HG03196 (cell line): ENCODE data around the gene AREG.
"Not testable (repeated sequence)": the region's sequence is repeated elsewhere in the genome, so short reads cannot be mapped to it uniquely, and the experiment has no call there.

ENCODE experiments used
- ATAC-seq: cut with Tn5 transposase; IDR thresholded peaks from one replicate; pipeline ENCODE4 v1.9.1; 2021; ENCODE audit not compliant: unreplicated experiment

Gene AREG, protein sequence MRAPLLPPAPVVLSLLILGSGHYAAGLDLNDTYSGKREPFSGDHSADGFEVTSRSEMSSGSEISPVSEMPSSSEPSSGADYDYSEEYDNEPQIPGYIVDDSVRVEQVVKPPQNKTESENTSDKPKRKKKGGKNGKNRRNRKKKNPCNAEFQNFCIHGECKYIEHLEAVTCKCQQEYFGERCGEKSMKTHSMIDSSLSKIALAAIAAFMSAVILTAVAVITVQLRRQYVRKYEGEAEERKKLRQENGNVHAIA

DNA sequence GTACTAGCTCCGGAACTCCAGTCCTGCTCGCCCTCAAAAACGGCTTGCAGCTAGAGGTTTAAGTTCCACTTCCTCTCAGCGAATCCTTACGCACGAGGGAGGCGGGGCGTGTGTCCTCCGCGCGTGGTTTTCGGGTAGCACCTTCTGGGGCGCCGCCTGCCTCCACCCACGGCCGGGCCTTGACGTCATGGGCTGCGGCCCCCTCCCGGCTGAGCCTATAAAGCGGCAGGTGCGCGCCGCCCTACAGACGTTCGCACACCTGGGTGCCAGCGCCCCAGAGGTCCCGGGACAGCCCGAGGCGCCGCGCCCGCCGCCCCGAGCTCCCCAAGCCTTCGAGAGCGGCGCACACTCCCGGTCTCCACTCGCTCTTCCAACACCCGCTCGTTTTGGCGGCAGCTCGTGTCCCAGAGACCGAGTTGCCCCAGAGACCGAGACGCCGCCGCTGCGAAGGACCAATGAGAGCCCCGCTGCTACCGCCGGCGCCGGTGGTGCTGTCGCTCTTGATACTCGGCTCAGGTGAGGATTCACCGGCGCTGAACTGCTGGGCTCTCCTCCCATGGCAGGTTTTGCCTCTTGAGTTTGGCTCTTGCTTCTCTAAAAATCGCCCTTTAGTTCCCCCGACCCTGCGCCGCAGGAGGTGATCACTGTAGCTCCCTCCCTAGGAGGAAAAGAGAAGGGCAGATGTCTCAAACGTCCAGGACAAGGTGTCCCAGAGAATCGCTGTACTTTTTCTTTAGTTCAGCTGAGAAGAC, at the start of gene AREG:
Gene AREG, plus strand, starts transcription at position 246 of the 752 bp plus-strand sequence. Its CDS starts 210 bp downstream, at position 456.
- peak; percentile 88 for ATAC-seq

DNA sequence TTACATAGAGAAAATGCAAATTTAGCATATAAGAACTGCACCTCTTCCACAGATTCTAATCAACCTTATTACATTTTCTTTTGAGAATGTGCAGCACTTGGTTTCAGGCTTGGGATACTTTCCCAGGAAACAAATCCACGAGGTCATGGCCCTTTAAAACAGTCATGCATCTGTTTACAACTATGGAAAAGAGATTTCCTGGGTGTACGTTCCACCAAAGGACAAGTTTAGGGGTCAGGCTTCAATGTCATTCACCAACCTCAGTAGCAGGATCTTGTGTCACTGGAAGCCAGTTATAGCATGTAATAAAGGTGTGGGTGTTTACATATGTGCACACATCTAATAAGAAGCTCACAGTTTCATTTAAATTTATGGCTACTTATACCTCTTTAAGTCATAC, 49.3 kb upstream of the AREG start:
- no peak for ATAC-seq

DNA sequence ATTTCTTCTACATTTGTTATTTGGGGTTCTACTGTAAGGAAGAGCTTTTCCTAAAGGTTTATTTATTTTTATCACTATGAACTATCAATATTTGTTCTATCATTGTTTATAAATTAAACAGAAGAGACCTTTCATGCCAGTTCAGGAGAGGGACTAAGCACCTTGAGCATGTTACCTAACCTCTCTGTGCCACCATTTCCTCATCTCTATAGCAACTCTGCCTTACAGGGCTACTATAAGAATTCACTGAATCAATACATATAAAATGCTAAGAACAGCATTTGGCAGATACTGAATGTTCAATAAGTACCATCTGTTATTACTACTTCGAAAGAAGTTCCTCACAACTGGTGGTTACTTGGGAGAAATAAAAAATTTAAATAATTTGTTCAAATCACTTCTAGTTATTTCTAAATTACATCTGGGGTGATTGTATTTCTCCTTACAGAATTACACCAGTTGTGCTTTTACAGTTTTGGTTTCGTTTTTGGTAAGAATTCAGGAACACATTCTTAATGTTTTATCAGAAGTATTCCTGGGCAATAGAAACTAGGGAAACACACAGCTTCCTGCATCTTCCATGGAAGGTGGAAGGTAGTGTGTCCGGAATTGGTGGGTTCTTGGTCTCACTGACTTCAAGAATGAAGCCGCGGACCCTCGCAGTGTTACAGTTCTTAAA, 47.0 kb upstream of the AREG start:
- ATAC-seq = no peak

DNA sequence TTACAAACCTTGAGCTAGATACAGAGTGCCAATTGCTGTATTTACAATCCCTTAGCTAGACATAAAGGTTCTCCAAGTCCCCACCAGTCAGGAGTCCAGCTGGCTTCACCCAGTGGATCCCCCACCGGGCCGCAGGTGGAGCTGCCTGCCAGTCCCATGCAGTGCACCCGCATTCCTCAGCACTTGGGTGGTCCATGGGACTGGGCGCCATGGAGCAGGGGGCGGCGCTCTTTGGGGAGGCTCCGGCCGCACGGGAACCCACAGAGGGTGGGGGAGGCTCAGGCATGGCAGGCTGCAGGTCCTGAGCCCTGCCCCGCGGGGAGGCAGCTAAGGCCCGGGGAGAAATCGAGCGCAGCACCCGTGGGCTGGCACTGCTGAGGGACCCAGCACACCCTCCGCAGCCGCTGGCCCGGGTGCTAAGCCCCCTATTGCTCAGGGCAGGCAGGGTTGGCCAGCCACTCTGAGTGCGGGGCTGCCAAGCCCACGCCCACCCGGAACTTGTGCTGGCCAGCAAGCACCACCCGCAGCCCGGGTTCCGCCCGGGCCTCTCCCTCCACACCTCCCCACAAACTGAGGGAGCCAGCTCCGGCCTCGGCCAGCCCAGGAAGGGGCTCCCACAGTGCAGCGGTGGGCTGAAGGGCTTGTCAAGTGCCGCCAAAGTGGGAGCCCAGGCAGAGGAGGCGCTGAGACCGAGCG, 45.9 kb upstream of the AREG start:
- ATAC-seq = not testable (repeated sequence)

DNA sequence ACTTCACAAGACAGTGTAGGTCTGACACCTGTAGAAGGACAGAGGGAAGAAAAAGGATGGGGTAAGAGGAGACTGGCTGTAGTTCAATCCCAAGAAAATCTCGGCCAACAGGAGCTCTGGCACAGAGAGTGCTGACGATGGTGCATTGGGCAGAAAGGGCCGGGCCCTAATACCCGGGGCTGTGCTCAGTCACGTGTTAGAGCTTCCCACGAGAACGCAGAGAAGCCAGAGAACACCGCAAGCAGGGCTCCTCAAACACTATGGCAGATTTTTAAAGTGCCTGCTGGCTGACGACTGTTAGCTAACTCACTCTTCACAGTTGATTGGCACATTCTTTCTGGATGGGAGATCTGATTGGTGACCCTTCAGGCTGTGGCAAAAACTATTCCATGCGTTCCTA, 44.5 kb upstream of the AREG start:
- ATAC-seq = no peak

DNA sequence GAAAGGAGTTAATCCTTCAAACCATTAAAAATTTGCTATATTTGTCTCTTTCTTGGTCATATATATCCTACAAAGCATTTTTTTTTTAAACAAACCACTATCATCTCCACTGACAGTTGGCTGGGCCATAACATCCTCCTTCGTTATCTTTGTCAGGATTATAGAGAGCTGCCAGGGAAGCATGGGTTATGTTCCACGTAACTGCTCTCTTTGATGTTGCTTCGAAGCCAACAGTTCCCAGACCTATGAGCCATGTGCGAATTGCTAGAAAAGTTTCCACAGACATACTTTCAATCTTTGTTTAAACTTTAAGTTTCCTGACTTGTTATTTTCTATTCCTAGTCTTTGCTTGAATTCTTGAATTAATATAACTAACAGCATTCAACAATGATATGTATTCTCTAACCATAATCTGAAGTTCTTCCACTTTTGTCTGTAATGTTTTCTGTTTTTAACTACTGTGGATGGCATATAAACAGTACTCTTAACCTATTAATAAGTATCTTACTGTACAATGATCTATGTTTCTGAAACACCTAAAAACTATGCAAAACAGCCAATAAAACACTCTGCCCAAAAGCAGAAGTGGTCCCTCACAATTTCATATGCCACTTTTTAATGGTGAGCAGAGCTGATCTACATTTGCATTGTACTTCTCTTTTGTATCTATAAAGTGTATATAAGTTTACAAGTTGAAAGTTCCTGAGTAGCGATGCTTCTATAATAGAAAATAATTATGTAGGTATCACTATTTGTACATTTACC, 42.1 kb upstream of the AREG start:
- peak; percentile 95 for ATAC-seq

DNA sequence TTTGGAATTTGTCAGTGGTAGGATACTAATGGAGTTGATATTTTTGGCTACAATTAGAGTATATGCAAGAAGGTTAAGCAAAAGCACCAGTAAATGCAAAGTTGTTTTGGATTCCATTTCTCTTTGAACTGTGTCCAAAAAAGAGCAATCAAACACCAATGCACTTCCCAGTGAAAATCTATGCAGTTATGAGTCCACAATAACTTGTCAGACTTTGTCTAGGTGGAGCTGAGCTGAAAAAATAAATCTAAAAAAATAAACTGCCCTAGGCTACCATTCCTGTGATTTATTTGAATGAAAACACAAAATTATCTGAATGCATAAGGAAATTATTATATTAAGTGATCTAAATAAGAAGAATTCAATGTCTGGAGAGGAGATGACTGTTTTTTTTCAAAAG, 37.0 kb upstream of the AREG start:
- ATAC-seq = no peak

DNA sequence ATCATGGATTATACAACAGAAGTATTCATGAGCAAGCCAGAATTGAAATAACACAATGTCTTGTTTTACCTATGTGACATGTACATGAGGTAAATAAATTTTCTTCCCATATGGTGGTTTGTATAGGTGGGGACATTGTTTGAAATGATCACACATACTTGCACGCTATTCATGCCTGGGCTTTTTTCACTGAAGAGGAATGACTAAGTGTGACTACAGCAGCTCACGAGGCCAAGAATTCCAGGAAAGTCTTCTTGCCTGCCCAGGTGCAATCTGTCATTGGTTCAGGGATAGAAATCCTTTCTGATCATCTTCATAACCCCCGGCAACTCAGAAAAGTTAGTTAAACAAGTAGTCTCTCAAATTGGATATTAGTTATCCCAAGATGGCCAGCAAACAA, 36.3 kb upstream of the AREG start:
- ATAC-seq = no peak

DNA sequence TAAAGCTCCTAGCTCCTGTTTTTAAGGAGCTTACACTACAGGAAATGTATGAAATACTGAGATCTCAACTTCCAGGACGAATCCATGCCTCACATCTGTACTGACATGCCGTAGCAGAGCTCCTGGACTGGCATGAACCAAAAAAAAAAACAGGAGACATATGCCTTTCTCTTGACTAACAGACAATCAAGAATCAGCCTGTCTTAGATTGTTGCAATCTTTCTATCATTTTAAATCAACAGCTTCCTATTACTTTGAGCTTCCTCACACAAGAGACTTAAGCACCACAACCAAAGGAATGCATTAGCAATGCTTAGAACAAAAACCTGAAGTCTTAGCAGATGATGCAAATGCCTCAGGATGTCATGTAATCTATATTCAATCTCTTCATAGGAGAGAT, 34.7 kb upstream of the AREG start:
- ATAC-seq = no peak

DNA sequence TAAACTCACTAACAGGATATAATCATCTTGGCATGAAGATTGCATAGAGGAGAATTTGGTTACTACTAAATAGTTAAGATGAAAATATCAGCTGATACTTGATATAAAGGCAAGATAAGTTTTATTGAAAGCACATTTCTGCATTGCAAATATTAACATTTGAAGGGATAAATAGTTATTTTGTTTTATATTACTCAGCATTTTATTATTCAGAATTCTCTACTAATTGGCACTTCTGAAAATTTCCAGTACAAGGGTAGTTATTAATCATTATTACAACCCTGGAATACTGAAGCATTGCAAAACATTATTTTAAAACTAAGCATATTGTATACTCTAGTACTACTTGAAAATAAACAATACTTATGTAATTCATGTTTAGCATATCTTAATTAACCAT, 32.7 kb upstream of the AREG start:
- no peak for ATAC-seq

DNA sequence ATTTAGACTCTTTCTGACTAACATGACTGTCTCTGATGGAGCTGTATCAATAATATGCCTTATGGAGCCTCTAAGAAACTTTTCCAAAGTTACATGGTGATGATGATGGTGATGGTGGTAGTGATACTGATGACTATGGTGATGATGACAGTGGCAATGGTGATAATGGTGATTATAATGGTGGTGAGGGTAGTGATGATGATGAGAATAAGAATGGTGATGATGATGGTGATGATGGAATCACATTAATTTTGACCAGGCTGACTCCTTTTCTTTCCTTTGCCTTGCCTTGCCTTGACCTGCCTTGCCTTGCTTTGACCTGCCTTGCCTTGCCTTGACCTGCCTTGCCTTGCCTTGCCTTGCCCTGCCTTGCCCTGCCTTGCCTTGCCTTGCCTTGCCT, 31.7 kb upstream of the AREG start:
- ATAC-seq = no peak

DNA sequence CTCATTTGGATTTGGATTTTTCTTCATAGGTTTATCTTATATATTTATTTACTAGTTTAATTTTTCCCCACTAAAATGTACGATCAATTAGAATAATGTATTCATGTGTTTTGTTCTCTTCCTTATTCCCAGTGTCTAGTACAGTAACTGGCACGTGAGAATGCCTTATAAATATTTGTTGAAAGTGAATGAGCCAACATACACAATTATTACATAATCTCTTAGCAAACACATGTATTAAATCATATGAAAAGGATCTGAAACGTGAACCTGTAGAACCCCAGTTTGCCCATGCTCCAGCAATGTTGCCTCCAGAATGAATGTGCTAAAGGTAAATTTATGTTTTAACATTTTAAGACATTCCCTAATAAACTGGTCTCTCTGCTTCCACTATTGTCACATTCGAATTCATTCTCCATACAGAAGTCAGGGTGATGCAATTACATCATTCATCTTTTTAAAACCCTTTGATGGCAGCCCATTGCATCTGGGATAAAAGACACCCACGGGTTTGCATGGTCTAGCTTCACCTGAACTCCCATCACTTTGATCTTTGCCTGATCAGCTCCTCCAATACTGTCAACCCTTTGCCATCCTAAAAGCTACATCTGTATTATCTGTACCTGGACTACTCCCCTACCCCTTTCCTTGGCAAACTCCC, 30.7 kb upstream of the AREG start:
- no peak for ATAC-seq

DNA sequence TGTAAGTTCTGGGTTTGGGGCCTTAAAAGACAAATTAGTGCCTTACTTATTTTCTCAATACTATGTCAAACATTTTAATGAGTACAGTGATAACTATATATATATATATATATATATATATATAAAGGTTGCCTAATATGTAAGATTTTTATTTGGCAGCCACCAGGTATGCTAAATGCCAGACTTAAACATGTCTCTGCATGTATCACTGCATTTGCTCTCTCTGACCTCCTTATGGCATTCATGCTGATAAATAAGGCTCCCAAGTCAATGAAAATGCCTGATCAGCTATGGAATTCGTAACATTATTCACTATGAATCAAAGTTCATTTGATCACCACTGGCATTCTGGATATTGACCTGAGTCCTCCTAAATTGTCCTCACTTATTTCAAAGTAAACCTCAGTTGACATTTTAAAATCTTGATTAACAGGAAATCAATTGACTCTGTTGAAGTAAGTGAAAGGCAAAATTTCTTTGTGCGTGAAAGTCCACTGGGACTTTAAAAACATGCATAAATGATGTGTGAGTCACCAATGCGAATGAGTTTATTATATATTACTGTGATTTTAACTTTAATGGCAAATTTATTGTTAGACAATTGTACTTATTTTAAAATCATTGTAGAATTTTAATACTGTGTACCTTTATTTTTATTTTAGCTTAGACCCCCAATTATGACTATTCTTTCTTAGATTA, 29.2 kb upstream of the AREG start:
- no peak for ATAC-seq

DNA sequence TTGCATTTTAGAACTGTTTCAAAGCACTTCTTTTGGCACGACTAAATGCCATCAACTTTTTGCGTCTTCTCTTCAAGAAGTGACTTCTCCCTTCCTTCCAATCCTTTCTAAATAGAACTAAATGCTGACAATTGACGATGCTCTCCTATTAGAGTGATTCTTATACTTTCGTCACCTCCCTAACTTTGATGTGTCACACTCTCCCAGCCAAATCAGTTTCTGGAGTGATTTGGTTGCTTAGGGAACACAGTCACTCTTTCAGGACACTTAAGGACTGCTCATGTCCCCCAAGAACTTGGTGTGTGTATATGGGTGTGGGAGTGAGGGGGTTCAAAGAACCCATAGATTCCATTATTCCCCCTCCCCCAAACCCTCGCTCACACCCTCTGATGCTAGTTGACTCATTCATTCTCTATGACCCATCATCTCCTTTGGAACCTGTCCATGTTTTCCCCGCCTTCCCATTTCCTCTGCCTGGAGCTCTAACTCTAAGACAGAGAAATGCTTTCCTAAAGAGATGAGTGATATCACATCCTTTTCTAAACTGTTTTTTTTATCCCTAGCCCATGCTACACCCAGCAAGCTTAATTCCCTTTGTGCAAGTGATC, 26.8 kb upstream of the AREG start:
- ATAC-seq = no peak

DNA sequence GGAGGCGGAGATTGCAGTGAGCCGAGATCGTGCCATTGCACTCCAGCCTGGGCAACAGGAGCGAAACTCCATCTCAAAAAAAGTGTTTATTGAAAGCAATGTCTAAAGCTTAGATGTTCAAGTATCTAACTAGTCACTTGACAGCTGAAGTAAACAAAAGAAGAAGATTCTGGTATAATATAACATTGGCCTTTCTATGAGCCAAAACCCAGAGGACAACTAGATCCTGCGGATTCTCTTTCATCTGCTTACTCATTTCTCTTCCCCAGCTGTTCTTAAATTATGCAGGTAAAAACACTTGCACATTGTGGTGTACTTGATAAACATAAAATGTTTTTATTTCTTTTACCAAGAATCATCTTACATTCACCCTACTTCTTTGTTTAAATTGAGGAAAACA, 24.1 kb upstream of the AREG start:
- ATAC-seq = no peak

DNA sequence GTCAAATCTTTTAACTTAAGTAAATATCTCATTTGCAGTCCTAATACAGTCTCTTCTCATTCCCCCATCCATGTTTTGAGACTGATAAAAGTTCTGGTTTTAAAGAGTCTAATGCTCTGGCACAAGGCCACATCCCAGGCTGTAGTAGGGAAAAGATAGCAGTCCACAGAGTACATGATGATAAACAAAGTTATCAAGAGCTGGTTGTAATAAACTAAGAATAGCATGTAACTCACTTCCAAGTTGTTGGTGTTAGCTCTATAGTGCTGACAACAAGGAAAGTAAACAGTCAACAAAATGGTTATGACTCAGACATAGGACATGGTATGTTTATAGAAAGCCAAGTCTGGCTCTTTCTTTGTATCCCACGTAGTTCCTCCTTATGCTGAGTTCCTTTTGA, 21.8 kb upstream of the AREG start:
- no peak for ATAC-seq

DNA sequence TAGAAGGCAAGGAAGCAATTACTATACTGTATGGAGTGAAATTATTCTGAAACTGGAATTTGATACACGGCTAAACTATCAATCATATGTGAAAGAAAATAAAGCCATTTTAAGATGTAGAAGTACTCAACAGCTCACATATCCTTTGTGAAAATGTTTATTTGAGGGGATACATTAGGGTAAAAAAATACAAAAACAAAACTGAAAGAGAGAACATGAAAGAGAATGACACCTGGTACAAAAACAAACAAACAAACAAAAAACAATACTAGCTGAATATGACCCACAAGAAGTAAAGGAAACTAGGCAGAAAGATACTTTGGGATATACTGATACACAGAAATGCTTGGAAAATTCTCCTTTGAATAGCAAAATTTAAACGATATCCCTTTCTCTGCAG, 20.8 kb upstream of the AREG start:
- ATAC-seq = no peak

DNA sequence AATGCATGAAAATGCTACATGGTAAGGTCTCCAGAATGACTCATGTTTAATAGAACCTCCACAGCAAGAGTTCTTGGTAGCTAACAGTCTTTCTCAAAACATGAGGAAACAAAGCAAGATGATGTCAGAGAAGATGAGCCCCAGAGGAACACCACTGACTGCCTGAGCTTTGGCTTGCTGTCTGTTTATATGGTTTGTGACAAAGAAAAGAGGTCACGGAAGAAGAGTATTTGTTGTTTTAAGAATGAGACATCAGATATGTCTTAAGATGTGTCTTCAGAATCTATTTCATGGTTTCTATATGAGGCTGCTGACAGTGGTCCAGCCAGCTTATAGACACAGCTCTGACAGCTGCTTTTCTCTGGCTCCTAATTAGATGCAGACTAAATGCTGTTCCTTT, 18.8 kb upstream of the AREG start:
- ATAC-seq = no peak

DNA sequence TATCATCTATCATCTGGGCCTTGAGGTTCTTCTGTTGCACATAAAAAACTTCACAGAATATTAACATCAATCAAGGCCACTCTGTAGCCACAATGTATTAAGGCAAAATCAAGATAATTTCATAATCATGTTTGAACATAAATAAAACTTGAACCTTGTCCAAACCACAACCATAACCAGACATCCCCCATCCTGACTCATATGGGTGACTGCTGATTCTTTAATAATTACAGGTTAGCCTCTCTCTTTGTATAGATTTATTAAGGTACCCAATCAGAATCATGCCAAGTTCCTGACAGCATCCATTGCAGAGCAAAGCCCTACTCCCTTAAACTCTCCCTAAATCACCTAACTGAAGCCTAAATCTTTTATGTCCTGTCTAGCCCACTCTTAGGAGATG, 16.7 kb upstream of the AREG start:
- ATAC-seq = no peak
